GM12891 (cell line): ENCODE results near the gene LRP3.
"Not testable (repeated sequence)": the region's sequence is repeated elsewhere in the genome, so short reads cannot be mapped to it uniquely, and the experiment has no call there.

ENCODE experiments used
- DNase-seq: peaks from one replicate; pipeline ENCODE4 v3.0.0; 2011; ENCODE audit warnings: low spot score; ENCODE audit not compliant: insufficient read length
- FAIRE-seq: peaks from 2 replicates; lab custom pipeline; 2011; peaks lifted over from hg19 to GRCh38; lab: Jason Lieb, UNC
- PAX5 ChIP-seq: IDR thresholded peaks from 2 replicates; pipeline ENCODE4 v1.6.1; 2011; ENCODE audit warnings: low read length, moderate library complexity, mild to moderate bottlenecking; ENCODE audit not compliant: insufficient read depth, severe bottlenecking
- POLR2A ChIP-seq: IDR thresholded peaks from 2 replicates; pipeline ENCODE4 v1.6.1; 2011; ENCODE audit warnings: low read depth, low read length, control low read depth
- POLR2AphosphoS5 ChIP-seq: IDR thresholded peaks from 2 replicates; pipeline ENCODE4 v1.6.1; 2011; ENCODE audit warnings: low read depth, low read length, control low read depth
- POU2F2 ChIP-seq: IDR thresholded peaks from 2 replicates; pipeline ENCODE4 v1.6.1; 2011; ENCODE audit warnings: low read depth, mild to moderate bottlenecking, control low read depth, low read length, moderate library complexity
- SPI1 ChIP-seq: IDR thresholded peaks from 2 replicates; pipeline ENCODE4 v1.6.1; 2011; ENCODE audit warnings: low read depth, low read length, control low read depth
- TAF1 ChIP-seq: IDR thresholded peaks from 2 replicates; pipeline ENCODE4 v1.6.1; 2011; ENCODE audit warnings: low read depth, low read length, control low read depth

LRP3 gene

GRCh38 chr19:33216198-33216830 lies 22.2 kb downstream of the LRP3 start:
- FAIRE-seq (no peak), DNase-seq (no peak)
- TF ChIP-seq POU2F2 (no peak), POLR2A (no peak), SPI1 (no peak), PAX5 (no peak), POLR2AphosphoS5 (no peak), TAF1 (no peak)

- FAIRE-seq (no peak), DNase-seq (no peak)
- no peak for TF ChIP-seq TAF1
- TF ChIP-seq POLR2A, result no peak
These were observed 23.8 kb downstream of the LRP3 start for GRCh38 chr19:33217881-33218280.

GRCh38 chr19:33219261-33219815 lies 25.2 kb downstream of the LRP3 start:
- no peak for TF ChIP-seq TAF1
- TF ChIP-seq POLR2A, result no peak
- no peak for TF ChIP-seq SPI1
- TF ChIP-seq PAX5, result no peak
- TF ChIP-seq POLR2AphosphoS5, result no peak
- no peak for TF ChIP-seq POU2F2
- no peak for FAIRE-seq
- no peak for DNase-seq

GRCh38 chr19:33220115-33220514 lies 26.0 kb downstream of the LRP3 start:
- FAIRE-seq (no peak), DNase-seq (no peak)
- no peak for TF ChIP-seq POU2F2
- no peak for TF ChIP-seq POLR2A
- no peak for TF ChIP-seq PAX5
- TF ChIP-seq TAF1, result no peak
- TF ChIP-seq SPI1, result no peak
- TF ChIP-seq POLR2AphosphoS5, result no peak

- DNase-seq, result no peak
- no peak for TF ChIP-seq POLR2AphosphoS5
- no peak for TF ChIP-seq PAX5
- no peak for TF ChIP-seq SPI1
- TF ChIP-seq TAF1, result no peak
- no peak for TF ChIP-seq POU2F2
- no peak for TF ChIP-seq POLR2A
- FAIRE-seq, result no peak
These were observed 26.6 kb downstream of the LRP3 start for GRCh38 chr19:33220735-33221134.

- DNase-seq (no peak), FAIRE-seq (no peak)
- TF ChIP-seq TAF1 (no peak), POLR2A (no peak), POU2F2 (no peak), POLR2AphosphoS5 (no peak), SPI1 (no peak), PAX5 (no peak)
These were observed 27.5 kb downstream of the LRP3 start for GRCh38 chr19:33221638-33222037.

- not testable (repeated sequence) for DNase-seq, FAIRE-seq
These were observed 28.1 kb downstream of the LRP3 start for GRCh38 chr19:33222255-33222654.

GRCh38 chr19:33224694-33225457 lies 30.7 kb downstream of the LRP3 start:
- TF ChIP-seq SPI1, result no peak
- TF ChIP-seq POU2F2, result no peak
- TF ChIP-seq POLR2A, result no peak
- no peak for TF ChIP-seq TAF1
- no peak for TF ChIP-seq PAX5
- TF ChIP-seq POLR2AphosphoS5, result no peak

GRCh38 chr19:33225458-33225926 lies 31.4 kb downstream of the LRP3 start, which contains the start of gene SLC7A10:
TSS of gene SLC7A10 (minus strand) at chr19:33225850. CDS start at chr19:33225703, 147 bp downstream.
- TF ChIP-seq SPI1 (no peak), POLR2A (no peak), PAX5 (no peak)
- FAIRE-seq, result no peak
- no peak for DNase-seq

More at GRCh38 chr19:33224694-33225457, 30.7 kb downstream of the LRP3 start:
- no peak for DNase-seq
- no peak for FAIRE-seq

GRCh38 chr19:33226550-33227241 lies 32.6 kb downstream of the LRP3 start:
- DNase-seq (no peak), FAIRE-seq (no peak)
- no peak for TF ChIP-seq TAF1
- no peak for TF ChIP-seq PAX5
- TF ChIP-seq POLR2AphosphoS5, result no peak
- no peak for TF ChIP-seq POU2F2
- TF ChIP-seq POLR2A, result no peak
- TF ChIP-seq SPI1, result no peak
